Measurements from ENCODE around the gene AFG1L. TPM values are rescaled to one million over a fixed set of nuclear protein-coding genes. Genes with fewer than 3 reads are reported as not detected.
A peak's percentile ranks its signal among the peaks of the same experiment; 100 is the strongest.
"Not testable (repeated sequence)": the region's sequence is repeated elsewhere in the genome, so short reads cannot be mapped to it uniquely, and the experiment has no call there.

The AFG1L gene
- total RNA-seq, 6 experiments from 2014 or later: 4.8 to 5.7 (median 5.3) TPM

DNA sequence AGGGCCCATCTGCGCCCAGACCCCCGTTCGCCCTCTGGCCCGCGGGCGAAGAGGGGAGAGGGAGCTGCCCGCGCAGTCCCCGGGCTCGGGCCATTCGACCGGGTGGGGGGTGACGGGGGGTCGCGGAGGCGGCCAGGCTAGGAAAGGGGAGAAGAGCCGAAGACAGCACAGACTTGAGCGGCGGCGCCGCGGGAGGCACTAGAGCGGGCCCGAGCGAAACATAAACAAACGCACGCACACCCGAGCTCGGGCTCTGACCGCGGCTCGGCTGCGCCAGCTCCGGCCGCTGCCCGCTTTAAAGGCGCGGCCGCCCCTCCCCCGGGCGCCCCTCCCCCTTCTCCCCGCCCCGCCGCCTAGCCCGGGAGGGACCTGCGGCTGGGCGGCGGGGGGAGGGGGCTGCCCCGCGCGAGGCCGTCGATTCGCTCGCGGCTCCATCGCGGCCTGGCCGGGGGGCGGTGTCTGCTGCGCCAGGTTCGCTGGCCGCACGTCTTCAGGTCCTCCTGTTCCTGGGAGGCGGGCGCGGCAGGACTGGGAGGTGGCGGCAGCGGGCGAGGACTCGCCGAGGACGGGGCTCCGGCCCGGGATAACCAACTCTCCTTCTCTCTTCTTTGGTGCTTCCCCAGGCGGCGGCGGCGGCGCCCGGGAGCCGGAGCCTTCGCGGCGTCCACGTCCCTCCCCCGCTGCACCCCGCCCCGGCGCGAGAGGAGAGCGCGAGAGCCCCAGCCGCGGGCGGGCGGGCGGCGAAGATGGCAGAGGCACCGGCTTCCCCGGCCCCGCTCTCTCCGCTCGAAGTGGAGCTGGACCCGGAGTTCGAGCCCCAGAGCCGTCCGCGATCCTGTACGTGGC, 265.8 kb downstream of the AFG1L start, which contains the start of gene FOXO3:
TSS of gene FOXO3 (plus strand) at position 455 of the 846 bp plus-strand sequence. CDS start at position 747, 292 bp downstream.
- peak; percentile 77 for DNase-seq
- H3K27me3 Mint-ChIP-seq (ENCODE audit: insufficient read depth): peaks cover 5% of the 10 kb centered on the region; the same call in 1 of the 2 replicates
- TF ChIP-seq, protein P1, sequence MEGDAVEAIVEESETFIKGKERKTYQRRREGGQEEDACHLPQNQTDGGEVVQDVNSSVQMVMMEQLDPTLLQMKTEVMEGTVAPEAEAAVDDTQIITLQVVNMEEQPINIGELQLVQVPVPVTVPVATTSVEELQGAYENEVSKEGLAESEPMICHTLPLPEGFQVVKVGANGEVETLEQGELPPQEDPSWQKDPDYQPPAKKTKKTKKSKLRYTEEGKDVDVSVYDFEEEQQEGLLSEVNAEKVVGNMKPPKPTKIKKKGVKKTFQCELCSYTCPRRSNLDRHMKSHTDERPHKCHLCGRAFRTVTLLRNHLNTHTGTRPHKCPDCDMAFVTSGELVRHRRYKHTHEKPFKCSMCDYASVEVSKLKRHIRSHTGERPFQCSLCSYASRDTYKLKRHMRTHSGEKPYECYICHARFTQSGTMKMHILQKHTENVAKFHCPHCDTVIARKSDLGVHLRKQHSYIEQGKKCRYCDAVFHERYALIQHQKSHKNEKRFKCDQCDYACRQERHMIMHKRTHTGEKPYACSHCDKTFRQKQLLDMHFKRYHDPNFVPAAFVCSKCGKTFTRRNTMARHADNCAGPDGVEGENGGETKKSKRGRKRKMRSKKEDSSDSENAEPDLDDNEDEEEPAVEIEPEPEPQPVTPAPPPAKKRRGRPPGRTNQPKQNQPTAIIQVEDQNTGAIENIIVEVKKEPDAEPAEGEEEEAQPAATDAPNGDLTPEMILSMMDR (IDR thresholded peaks at IDR 0.05): no peak
- H3K4me1 Mint-ChIP-seq (ENCODE audit: low read depth): peaks cover 49% of the 10 kb centered on the region
- H3K9me3 Mint-ChIP-seq: no peaks in the 10 kb centered on the region
- peaks cover 19% of the 10 kb centered on the region for H3K36me3 Mint-ChIP-seq (ENCODE audit: low read depth)
- H3K4me3 Mint-ChIP-seq: peak within 1 kb of the TSS; percentile 97
- peak within 1 kb of the TSS; percentile 93 for H3K27ac Mint-ChIP-seq

- peak overlapping the region; percentile 97 for H3K4me3 Mint-ChIP-seq
These were observed 266.4 kb downstream of the AFG1L start for GRCh38 chr6:108561309-108561647.

GRCh38 chr6:108561742-108562502, 267.1 kb downstream of the AFG1L start:
- peaks cover 19% of the 10 kb centered on the region for H3K36me3 Mint-ChIP-seq (ENCODE audit: low read depth)

More at GRCh38 chr6:108561309-108561647, 266.4 kb downstream of the AFG1L start:
- not testable (repeated sequence) for H3K27me3 Mint-ChIP-seq (ENCODE audit: insufficient read depth); H3K27ac Mint-ChIP-seq; DNase-seq; H3K9me3 Mint-ChIP-seq
- Mint-ChIP-seq H3K4me1 (ENCODE audit: low read depth) (peaks cover 53% of the 10 kb centered on the region), H3K36me3 (ENCODE audit: low read depth) (peaks cover 19% of the 10 kb centered on the region)

GRCh38 chr6:108562503-108562993, 267.7 kb downstream of the AFG1L start:
- peaks cover 2% of the 10 kb centered on the region; the same call in 1 of the 2 replicates for H3K27me3 Mint-ChIP-seq (ENCODE audit: insufficient read depth)
- H3K4me3 Mint-ChIP-seq: peak overlapping the region; percentile 97
- no peaks in the 10 kb centered on the region for H3K9me3 Mint-ChIP-seq
- peak; percentile 66 for DNase-seq
- peaks cover 24% of the 10 kb centered on the region for H3K36me3 Mint-ChIP-seq (ENCODE audit: low read depth)
- peaks cover 53% of the 10 kb centered on the region for H3K4me1 Mint-ChIP-seq (ENCODE audit: low read depth)
- TF ChIP-seq, protein P1 (IDR thresholded peaks at IDR 0.05): peak; percentile 21; the same call in 1 of the 2 replicates
- peak overlapping the region; percentile 93 for H3K27ac Mint-ChIP-seq

More at GRCh38 chr6:108561742-108562502, 267.1 kb downstream of the AFG1L start:
- H3K4me1 Mint-ChIP-seq (ENCODE audit: low read depth): peaks cover 53% of the 10 kb centered on the region
- DNase-seq: no peak
- peaks cover 2% of the 10 kb centered on the region; the same call in 1 of the 2 replicates for H3K27me3 Mint-ChIP-seq (ENCODE audit: insufficient read depth)
- peak overlapping the region; percentile 97 for H3K4me3 Mint-ChIP-seq
- H3K9me3 Mint-ChIP-seq: no peaks in the 10 kb centered on the region
- TF ChIP-seq, protein P1 (IDR thresholded peaks at IDR 0.05): no peak
- H3K27ac Mint-ChIP-seq: peak overlapping the region; percentile 93

DNA sequence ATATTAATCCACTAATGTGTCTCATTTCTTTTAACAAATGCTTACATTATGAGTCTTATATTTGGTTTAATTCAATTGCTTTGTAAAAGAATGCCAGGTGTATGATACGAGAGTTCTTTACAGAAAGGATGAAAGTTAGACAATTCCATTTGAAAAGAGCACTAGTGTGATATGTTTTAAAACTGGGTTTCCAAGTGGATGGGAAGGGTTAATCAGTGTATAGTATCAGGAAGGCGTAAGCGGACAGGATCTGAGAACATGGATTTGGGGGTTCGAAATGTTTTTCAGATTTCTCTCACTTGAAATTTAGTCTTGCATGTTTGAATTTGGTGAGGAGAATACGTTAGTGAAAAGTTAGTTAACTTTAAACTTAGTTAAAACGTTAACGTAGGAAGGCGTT, 268.4 kb downstream of the AFG1L start:
- Mint-ChIP-seq H3K27ac (peak overlapping the region; percentile 93), H3K9me3 (no peaks in the 10 kb centered on the region), H3K27me3 (ENCODE audit: insufficient read depth) (peaks cover 2% of the 10 kb centered on the region; the same call in 1 of the 2 replicates), H3K4me1 (ENCODE audit: low read depth) (peaks cover 58% of the 10 kb centered on the region), H3K36me3 (ENCODE audit: low read depth) (peaks cover 27% of the 10 kb centered on the region), H3K4me3 (peak overlapping the region; percentile 97)
- no peak for DNase-seq
- TF ChIP-seq, protein P1 (IDR thresholded peaks at IDR 0.05): no peak
